ENCODE measurements around the gene TMC5. TPM values are rescaled to one million over a fixed set of nuclear protein-coding genes. Genes with fewer than 3 reads are reported as not detected.
"Not testable (repeated sequence)": the region's sequence is repeated elsewhere in the genome, so short reads cannot be mapped to it uniquely, and the experiment has no call there.

Gene TMC5
- total RNA-seq, 1 experiment from 2014 or later, result not detected

GRCh38 chr16:19528666-19529065 lies 111.0 kb downstream of the TMC5 start:
- H3K9me3 ChIP-seq, result no peaks in the 10 kb centered on the region
- no peaks in the 10 kb centered on the region for H3K27me3 ChIP-seq
- no peak overlapping the region for H3K4me3 ChIP-seq
- peaks cover 40% of the 10 kb centered on the region for H3K36me3 ChIP-seq
- no peak for DNase-seq

GRCh38 chr16:19532601-19533000 lies 114.9 kb downstream of the TMC5 start:
- DNase-seq, result no peak
- Histone ChIP-seq H3K4me3 (no peak overlapping the region), H3K9me3 (no peaks in the 10 kb centered on the region), H3K36me3 (peaks cover 58% of the 10 kb centered on the region), H3K27me3 (no peaks in the 10 kb centered on the region)

GRCh38 chr16:19540241-19540970 lies 122.7 kb downstream of the TMC5 start:
- peaks cover 70% of the 10 kb centered on the region for H3K36me3 ChIP-seq
- no peak for DNase-seq

GRCh38 chr16:19542138-19542821 lies 124.6 kb downstream of the TMC5 start:
- peaks cover 62% of the 10 kb centered on the region for H3K36me3 ChIP-seq
- no peaks in the 10 kb centered on the region for H3K9me3 ChIP-seq
- H3K4me3 ChIP-seq, result no peak overlapping the region
- no peaks in the 10 kb centered on the region for H3K27me3 ChIP-seq
- no peak for DNase-seq

More at GRCh38 chr16:19540241-19540970, 122.7 kb downstream of the TMC5 start:
- Histone ChIP-seq H3K4me3 (no peak overlapping the region), H3K9me3 (no peaks in the 10 kb centered on the region), H3K27me3 (no peaks in the 10 kb centered on the region)

- H3K27me3 ChIP-seq, H3K9me3 ChIP-seq, H3K4me3 ChIP-seq, DNase-seq: not testable (repeated sequence)
- H3K36me3 ChIP-seq, result peaks cover 61% of the 10 kb centered on the region
Measured at GRCh38 chr16:19543278-19543996, 125.8 kb downstream of the TMC5 start.

- H3K36me3 ChIP-seq, result peaks cover 61% of the 10 kb centered on the region
- no peaks in the 10 kb centered on the region for H3K27me3 ChIP-seq
- H3K4me3 ChIP-seq, result no peak overlapping the region
- no peaks in the 10 kb centered on the region for H3K9me3 ChIP-seq
- no peak for DNase-seq
Measured at GRCh38 chr16:19548144-19548543, 130.5 kb downstream of the TMC5 start.

Other genes with a start within 250 kb of the TMC5 start
- gene SYT17, start 249.6 kb upstream of the TMC5 start, total RNA-seq (2014; rRNA removed; shearing (Covaris generic); ENCODE audit: low replicate concordance), result not detected in 2 replicates
- gene CLEC19A, start 132.2 kb upstream of the TMC5 start, total RNA-seq (2014; rRNA removed; shearing (Covaris generic); ENCODE audit: low replicate concordance), result not detected in 2 replicates
- 35.3 and 37.9 TPM in 2 replicates for gene GDE1, start 104.2 kb downstream of the TMC5 start, total RNA-seq (2014; rRNA removed; shearing (Covaris generic); ENCODE audit: low replicate concordance)
- gene CCP110, start 106.1 kb downstream of the TMC5 start, total RNA-seq (2014; rRNA removed; shearing (Covaris generic); ENCODE audit: low replicate concordance), result 10.7 TPM in 2 replicates
- gene VPS35L, start 137.8 kb downstream of the TMC5 start, total RNA-seq (2014; rRNA removed; shearing (Covaris generic); ENCODE audit: low replicate concordance), result 6.7 and 7.6 TPM in 2 replicates